Osteoblast (primary cell): ENCODE results near the gene SLC19A1. TPM values are rescaled to one million over a fixed set of nuclear protein-coding genes. Genes with fewer than 3 reads are reported as not detected.

Experiments
- DNase-seq: peaks from one replicate; pipeline ENCODE4 v3.0.0; 2011; ENCODE audit warnings: low spot score, mixed read lengths; ENCODE audit not compliant: insufficient read length; ENCODE audit errors: missing footprints
- H2AFZ ChIP-seq: 2 replicates; pipeline ENCODE4 v1.6.0; 2011; ENCODE audit warnings: mild to moderate bottlenecking, low read length
- H3K27ac ChIP-seq: 2 replicates; pipeline ENCODE4 v1.5.1; 2011; ENCODE audit warnings: mild to moderate bottlenecking, low read depth, low read length, moderate library complexity
- H3K27me3 ChIP-seq: 2 replicates; pipeline ENCODE4 v1.6.0; 2012; ENCODE audit warnings: mild to moderate bottlenecking, control low read depth, inconsistent platforms, low read length, moderate library complexity; ENCODE audit not compliant: insufficient read depth
- H3K36me3 ChIP-seq: 2 replicates; pipeline ENCODE4 v1.5.1; 2011; ENCODE audit warnings: mild to moderate bottlenecking, low read length, control low read depth, moderate library complexity; ENCODE audit not compliant: insufficient read depth
- H3K4me1 ChIP-seq: 2 replicates; pipeline ENCODE4 v1.5.1; 2011; ENCODE audit warnings: mild to moderate bottlenecking, low read length, control low read depth, moderate library complexity; ENCODE audit not compliant: insufficient read depth
- H3K4me2 ChIP-seq: 2 replicates; pipeline ENCODE4 v1.6.0; 2011; ENCODE audit warnings: mild to moderate bottlenecking, low read length; ENCODE audit not compliant: insufficient read depth
- H3K4me3 ChIP-seq: fragments of 200-600 bp; sonication (generic); 3 replicates; pipeline ENCODE4 v1.5.1; 2012; ENCODE audit warnings: mild to moderate bottlenecking, low read length, inconsistent platforms; ENCODE audit not compliant: insufficient read depth
- H3K79me2 ChIP-seq: 2 replicates; pipeline ENCODE4 v1.6.0; 2012; ENCODE audit warnings: mild to moderate bottlenecking, low read length, control low read depth, inconsistent platforms; ENCODE audit not compliant: insufficient read depth
- H3K9me3 ChIP-seq: 2 replicates; pipeline ENCODE4 v1.5.1; 2011; ENCODE audit warnings: low read depth, low read length, control low read depth
- H4K20me1 ChIP-seq: 2 replicates; pipeline ENCODE4 v1.6.0; 2012; ENCODE audit warnings: mild to moderate bottlenecking, low read length, control low read depth; ENCODE audit not compliant: insufficient read depth
- CTCF ChIP-seq: IDR thresholded peaks from 2 replicates; pipeline ENCODE4 v1.5.1; 2011; ENCODE audit warnings: mild to moderate bottlenecking, low read depth, low read length, moderate library complexity; ENCODE audit errors: extremely low read depth
- total RNA-seq: library from RNA; depleted of rRNA; stranded (reverse); fragments of >200 nt; gene quantifications from 2 replicates; pipeline ENCODE4 v1.2.3, GENCODE V29; 2012

SLC19A1 gene
- total RNA-seq, 1 donor: 2.9 TPM

- no peak for TF ChIP-seq CTCF
- Histone ChIP-seq H3K36me3 (no peaks in the 10 kb centered on the region), H3K27ac (no peak overlapping the region), H3K9me3 (no peaks in the 10 kb centered on the region), H3K27me3 (peaks cover 5% of the 10 kb centered on the region), H3K4me3 (no peak overlapping the region), H2AFZ (no peak overlapping the region), H3K4me1 (peaks cover 33% of the 10 kb centered on the region), H3K79me2 (no peaks in the 10 kb centered on the region), H3K4me2 (no peak overlapping the region), H4K20me1 (no peaks in the 10 kb centered on the region)
- peak; percentile 75 for DNase-seq
Observed at GRCh38 chr21:45457161-45457831, 84.9 kb downstream of the SLC19A1 start.

GRCh38 chr21:45456584-45457160 lies 85.6 kb downstream of the SLC19A1 start:
- Histone ChIP-seq H3K36me3 (no peaks in the 10 kb centered on the region), H3K79me2 (no peaks in the 10 kb centered on the region), H3K4me2 (no peak overlapping the region), H3K9me3 (no peaks in the 10 kb centered on the region), H3K4me3 (no peak overlapping the region), H4K20me1 (no peaks in the 10 kb centered on the region), H3K27ac (no peak overlapping the region), H2AFZ (no peak overlapping the region), H3K4me1 (peaks cover 33% of the 10 kb centered on the region), H3K27me3 (peaks cover 5% of the 10 kb centered on the region)
- peak; percentile 56 for DNase-seq
- TF ChIP-seq CTCF: no peak

- Histone ChIP-seq H4K20me1 (no peaks in the 10 kb centered on the region), H3K4me2 (peak overlapping the region; percentile 81)
Observed at GRCh38 chr21:45455674-45456583, 86.3 kb downstream of the SLC19A1 start.

More at GRCh38 chr21:45455674-45456583, 86.3 kb downstream of the SLC19A1 start:
- no peak for TF ChIP-seq CTCF
- Histone ChIP-seq H3K36me3 (no peaks in the 10 kb centered on the region), H3K4me3 (peak overlapping the region; percentile 52), H3K4me1 (peaks cover 28% of the 10 kb centered on the region), H2AFZ (peak overlapping the region; percentile 67), H3K79me2 (no peaks in the 10 kb centered on the region), H3K27ac (peak overlapping the region; percentile 33), H3K9me3 (no peaks in the 10 kb centered on the region), H3K27me3 (peaks cover 5% of the 10 kb centered on the region)
- DNase-seq: peak; percentile 83
